Measurements from ENCODE around the gene QKI.

GRCh38 chr6:163438298-163438939 lies 23.9 kb downstream of the QKI start:
- TF ChIP-seq CTCF (IDR thresholded peaks at IDR 0.05) (no peak), POLR2A (IDR thresholded peaks at IDR 0.05) (no peak)

All from lower leg skin (tissue), 3 donors.